H1 (cell line): ENCODE measurements around the gene MKI67. TPM values are rescaled to one million over a fixed set of nuclear protein-coding genes. Genes with fewer than 3 reads are reported as not detected.
A peak's percentile ranks its signal among the peaks of the same experiment; 100 is the strongest.

Experiments
- CTCF ChIA-PET: fragments of 300-600 bp; sonication (Branson Sonifier 250); formaldehyde crosslinking; loops from one replicate; lab custom pipeline; 2021; ENCODE audit not compliant: partially characterized antibody; lab: Charles Lee
- POLR2A ChIA-PET: fragments of 300-600 bp; sonication (Branson Sonifier 250); formaldehyde crosslinking; loops from one replicate; lab custom pipeline; 2021; ENCODE audit warnings: inconsistent platforms; ENCODE audit not compliant: partially characterized antibody; lab: Charles Lee
- DNase-seq, 2 experiments: peaks; one replicate each; pipeline versions ENCODE4 v3.0.0 to v3.0.0-alpha.2; 2010 to 2022; ENCODE audit warnings: low spot score in 2 of 2, low read depth in 1 of 2, mixed read lengths in 1 of 2
- FAIRE-seq: peaks from 2 replicates; lab custom pipeline; 2011; peaks lifted over from hg19 to GRCh38; lab: Jason Lieb, UNC
- H2AFZ ChIP-seq: 2 replicates; pipeline ENCODE4 v1.8.1; 2012; ENCODE audit warnings: low read length, inconsistent platforms
- H2AK5ac ChIP-seq: 2 replicates; pipeline ENCODE4 v1.6.1; 2013; ENCODE audit warnings: low read depth, low read length
- H2BK120ac ChIP-seq: replicated peaks from 2 replicates; pipeline ENCODE3; 2013; ENCODE audit warnings: low read depth, low read length, inconsistent platforms
- H2BK12ac ChIP-seq: 2 replicates; pipeline ENCODE4 v1.6.1; 2013; ENCODE audit warnings: low read depth, low read length
- H2BK15ac ChIP-seq: 2 replicates; pipeline ENCODE4 v1.6.1; 2013; ENCODE audit warnings: low read length
- H2BK20ac ChIP-seq: 2 replicates; pipeline ENCODE4 v1.6.1; 2013; ENCODE audit warnings: low read length
- H2BK5ac ChIP-seq: 2 replicates; pipeline ENCODE4 v1.6.1; 2013; ENCODE audit warnings: low read depth, low read length
- H3K14ac ChIP-seq: 2 replicates; pipeline ENCODE4 v1.6.1; 2013; ENCODE audit warnings: inconsistent platforms; ENCODE audit not compliant: insufficient read length
- H3K18ac ChIP-seq: 2 replicates; pipeline ENCODE4 v1.6.1; 2013; ENCODE audit warnings: low read length; ENCODE audit errors: extremely low read depth
- H3K23ac ChIP-seq: 2 replicates; pipeline ENCODE4 v1.6.1; 2013; ENCODE audit warnings: inconsistent platforms; ENCODE audit not compliant: insufficient read length
- H3K23me2 ChIP-seq: 2 replicates; pipeline ENCODE4 v1.6.1; 2013; ENCODE audit warnings: low read depth, low read length
- H3K27ac ChIP-seq: 2 replicates; pipeline ENCODE4 v1.6.1; 2011; ENCODE audit warnings: low read depth, low read length, inconsistent platforms
- H3K27me3 ChIP-seq, 4 experiments: replicated peaks in 1 of 4; 1 replicate in 1 of 4; 2 replicates in 3 of 4; pipeline versions ENCODE4 v1.6.1 to v1.8.1; 2011 to 2013; ENCODE audit warnings: low read length in 3 of 4, mild to moderate bottlenecking in 3 of 4, inconsistent platforms in 2 of 4, mixed read lengths in 2 of 4, moderate library complexity in 1 of 4; ENCODE audit not compliant: control insufficient read depth in 3 of 4, insufficient read depth in 3 of 4; ENCODE audit errors: extremely low read depth in 1 of 4
- H3K36me3 ChIP-seq, 4 experiments: 2 replicates each; pipeline versions ENCODE4 v1.6.1 to v1.8.1; 2011 to 2013; ENCODE audit warnings: mild to moderate bottlenecking in 4 of 4, low read length in 3 of 4, moderate library complexity in 2 of 4, control low read depth in 1 of 4, inconsistent platforms in 1 of 4; ENCODE audit not compliant: insufficient read depth in 4 of 4, control insufficient read depth in 2 of 4
- H3K4ac ChIP-seq: replicated peaks from 2 replicates; pipeline ENCODE3; 2013; ENCODE audit warnings: low read length, low read depth, mixed read lengths, inconsistent platforms; ENCODE audit not compliant: insufficient read length
- H3K4me1 ChIP-seq, 4 experiments: replicated peaks in 1 of 4; 1 replicate in 1 of 4; 2 replicates in 3 of 4; pipeline versions ENCODE4 v1.6.1 to v1.8.1; 2011 to 2013; ENCODE audit warnings: low read length in 3 of 4, inconsistent platforms in 2 of 4, mixed read lengths in 1 of 4; ENCODE audit not compliant: insufficient read depth in 4 of 4, control insufficient read depth in 3 of 4
- H3K4me2 ChIP-seq, 2 experiments: 2 replicates each; pipeline versions ENCODE4 v1.6.1 to v1.8.1; 2011 to 2013; ENCODE audit warnings: low read depth in 2 of 2, low read length in 2 of 2, control low read depth in 1 of 2, inconsistent platforms in 1 of 2, mild to moderate bottlenecking in 1 of 2; ENCODE audit not compliant: insufficient read depth in 1 of 2
- H3K4me3 ChIP-seq, 4 experiments: fragments of 200-600, 300-600 bp in 1 of 4; sonication (generic), shearing (Covaris generic), sonication (Bioruptor Twin) in 1 of 4; 2 replicates each; pipeline versions ENCODE4 v1.5.1 to v1.8.1; 2011 to 2016; ENCODE audit warnings: low read length in 4 of 4, low read depth in 3 of 4, control low read depth in 2 of 4, inconsistent platforms in 2 of 4, mild to moderate bottlenecking in 2 of 4, mixed read lengths in 1 of 4, moderate library complexity in 1 of 4; ENCODE audit not compliant: insufficient read depth in 2 of 4; ENCODE audit errors: extremely low read depth in 1 of 4
- H3K56ac ChIP-seq: replicated peaks from 2 replicates; pipeline ENCODE3; 2013; ENCODE audit warnings: low read depth, mild to moderate bottlenecking, mixed read lengths, low read length, inconsistent platforms; ENCODE audit not compliant: insufficient read length
- H3K79me1 ChIP-seq: 2 replicates; pipeline ENCODE4 v1.6.1; 2013; ENCODE audit warnings: low read depth, low read length, control low read depth
- H3K79me2 ChIP-seq, 2 experiments: 2 replicates each; pipeline versions ENCODE4 v1.6.1 to v1.8.1; 2012 to 2013; ENCODE audit warnings: low read length in 2 of 2, mild to moderate bottlenecking in 2 of 2, inconsistent platforms in 1 of 2; ENCODE audit not compliant: insufficient read depth in 2 of 2, control insufficient read depth in 1 of 2
- H3K9ac ChIP-seq, 4 experiments: replicated peaks in 1 of 4; 1 replicate in 1 of 4; 2 replicates in 3 of 4; pipeline versions ENCODE4 v1.6.1 to v1.8.1; 2011 to 2013; ENCODE audit warnings: low read depth in 3 of 4, low read length in 3 of 4, control low read depth in 2 of 4, mild to moderate bottlenecking in 2 of 4, moderate library complexity in 2 of 4, inconsistent platforms in 1 of 4; ENCODE audit errors: extremely low read depth in 1 of 4
- H3K9me3 ChIP-seq, 2 experiments: 2 replicates each; pipeline versions ENCODE4 v1.6.1 to v1.8.1; 2012 to 2013; ENCODE audit warnings: mild to moderate bottlenecking in 2 of 2, moderate library complexity in 2 of 2, control low read depth in 1 of 2, inconsistent platforms in 1 of 2, low read depth in 1 of 2, low read length in 1 of 2, mixed read lengths in 1 of 2; ENCODE audit not compliant: insufficient read depth in 2 of 2
- H4K20me1 ChIP-seq, 2 experiments: replicated peaks in 1 of 2; 2 replicates each; pipeline versions ENCODE3 to v1.8.1; 2011 to 2013; ENCODE audit warnings: inconsistent platforms in 2 of 2, low read length in 2 of 2, mild to moderate bottlenecking in 1 of 2; ENCODE audit not compliant: insufficient read depth in 2 of 2, control insufficient read depth in 1 of 2
- H4K5ac ChIP-seq: 2 replicates; pipeline ENCODE4 v1.6.1; 2013; ENCODE audit warnings: low read length, low read depth, mixed read lengths, inconsistent platforms; ENCODE audit not compliant: insufficient read length
- H4K8ac ChIP-seq: 2 replicates; pipeline ENCODE4 v1.8.0; 2013; ENCODE audit warnings: mild to moderate bottlenecking, moderate library complexity, low read length, inconsistent platforms; ENCODE audit not compliant: insufficient read depth; ENCODE audit errors: extremely low read depth
- H4K91ac ChIP-seq: replicated peaks from 2 replicates; pipeline ENCODE3; 2013; ENCODE audit warnings: low read length, mixed read lengths, inconsistent platforms; ENCODE audit not compliant: insufficient read length
- BCL11A ChIP-seq, 2 experiments: IDR thresholded peaks; one replicate each; pipeline ENCODE4 v1.6.1; 2011; ENCODE audit warnings: low read depth in 2 of 2, low read length in 2 of 2, mild to moderate bottlenecking in 2 of 2
- BRCA1 ChIP-seq: IDR thresholded peaks from 2 replicates; pipeline ENCODE4 v1.6.1; 2012; ENCODE audit warnings: low read depth, low read length, improper control_type of control experiment
- CHD1 ChIP-seq: IDR thresholded peaks from 2 replicates; pipeline ENCODE4 v1.6.1; 2012; ENCODE audit warnings: low read depth, low read length, improper control_type of control experiment
- EGR1 ChIP-seq: IDR thresholded peaks from 2 replicates; pipeline ENCODE4 v1.6.1; 2011; ENCODE audit warnings: low read depth, low read length, borderline replicate concordance
- GABPA ChIP-seq: IDR thresholded peaks from 2 replicates; pipeline ENCODE4 v1.6.1; 2011; ENCODE audit warnings: mild to moderate bottlenecking, low read length, moderate library complexity, borderline replicate concordance; ENCODE audit not compliant: insufficient read depth
- GTF2F1 ChIP-seq: IDR thresholded peaks from 2 replicates; pipeline ENCODE4 v1.6.1; 2012; ENCODE audit warnings: low read depth, low read length, improper control_type of control experiment, borderline replicate concordance
- HDAC6 ChIP-seq: IDR thresholded peaks from one replicate; pipeline ENCODE4 v1.7.1; 2012; ENCODE audit warnings: low read depth, mild to moderate bottlenecking, inconsistent platforms, low read length, moderate library complexity
- KDM5A ChIP-seq: fragments of 200-600 bp; IDR thresholded peaks from 2 replicates; pipeline ENCODE4 v1.7.1; 2012; ENCODE audit warnings: mild to moderate bottlenecking, low read length, inconsistent platforms, mixed read lengths
- MAFK ChIP-seq: IDR thresholded peaks from 2 replicates; pipeline ENCODE4 v1.6.1; 2012; ENCODE audit warnings: low read depth, mild to moderate bottlenecking, improper control_type of control experiment, low read length
- RAD21 ChIP-seq, 2 experiments: IDR thresholded peaks in 1 of 2; conservative IDR thresholded peaks in 1 of 2; 2 replicates each; pipeline ENCODE4 v1.6.1; 2011; ENCODE audit warnings: low read depth in 2 of 2, low read length in 2 of 2, improper control_type of control experiment in 1 of 2, inconsistent platforms in 1 of 2, mild to moderate bottlenecking in 1 of 2, moderate library complexity in 1 of 2
- SP1 ChIP-seq: IDR thresholded peaks from 2 replicates; pipeline ENCODE4 v1.6.1; 2011; ENCODE audit warnings: low read depth, low read length
- TCF12 ChIP-seq: IDR thresholded peaks from 2 replicates; pipeline ENCODE4 v1.6.1; 2011; ENCODE audit warnings: low read depth, mild to moderate bottlenecking, low read length
- WGBS, 2 experiments: shearing (Covaris generic) in 1 of 2; methylation state at CpG; one replicate each; pipeline versions ENCODE4 v1.1.6 to v1.1.7; 2013 to 2015; ENCODE audit warnings: low lambda C conversion rate in 2 of 2, mixed read lengths in 2 of 2, inconsistent platforms in 1 of 2, low coverage in 1 of 2, missing lambda C conversion rate in 1 of 2; ENCODE audit not compliant: insufficient replicate concordance in 2 of 2, insufficient coverage in 1 of 2, insufficient read length in 1 of 2; ENCODE audit errors: extremely low coverage in 1 of 2, missing lambda C conversion rate in 1 of 2; 5-methylcytosine and 5-hydroxymethylcytosine counted together
- polyA plus RNA-seq, 7 experiments: library from polyadenylated mRNA; depleted of rRNA in 3 of 7; stranded (reverse) in 5 of 7; unstranded in 2 of 7; fragments of >200 nt in 5 of 7; fragments of 200-250 nt in 2 of 7; gene quantifications; 1 replicate in 5 of 7; 2 replicates in 1 of 7; 4 replicates in 1 of 7; pipeline versions ENCODE4 v1.2.1 to v1.2.3, GENCODE V29; 2011 to 2013; ENCODE audit warnings: missing spikeins in 2 of 7, mixed read lengths in 2 of 7
- total RNA-seq: library from RNA; stranded (reverse); fragmentation: NEBNext Ultra II Directional; extraction: Animal tissue kit (Norgen Biotek cat#: 25700); gene quantifications from 2 replicates; pipeline ENCODE4 v1.2.1, GENCODE V29; 2021

MKI67 gene
- total and polyA plus RNA-seq, 2 of the 8 experiments (the other 6 are each of a cell fraction or from before 2014, with no cell fraction given), result 15.8 to 85.1 TPM

GRCh38 chr10:128066870-128067382 is 59.3 kb downstream of the MKI67 start:
- H2AK5ac ChIP-seq, result peak overlapping the region; percentile 93; the same call in 1 of the 2 replicates
- no peak overlapping the region for H3K27ac ChIP-seq
- no peak overlapping the region for H4K5ac ChIP-seq
- no peak overlapping the region for H3K4me3 ChIP-seq
- DNase-seq (no peak), FAIRE-seq (peak; percentile 24)
- no peak overlapping the region for H3K56ac ChIP-seq
- no peak overlapping the region for H3K4me2 ChIP-seq
- TF ChIP-seq RAD21 (IDR thresholded peaks at IDR 0.05 in 1 of 2, conservative IDR thresholded peaks at IDR 0.05 in 1 of 2; ENCODE audit: low read depth in 2 of 2, low read length in 2 of 2) (no peak), BCL11A (IDR thresholded peaks at IDR 0.05; ENCODE audit: low read depth in 2 of 2, low read length in 2 of 2) (no peak), CHD1 (no peak), GABPA (no peak), BRCA1 (no peak), HDAC6 (no peak), SP1 (no peak), MAFK (no peak), EGR1 (no peak), TCF12 (no peak), GTF2F1 (no peak), KDM5A (no peak)
- no peak overlapping the region for H3K18ac ChIP-seq
- POLR2A ChIA-PET, result no interaction called here
- no peak overlapping the region for H4K8ac ChIP-seq
- peak overlapping the region; percentile 12 for H4K91ac ChIP-seq
- H2BK5ac ChIP-seq, result peak overlapping the region; percentile 78
- no peak overlapping the region for H2BK20ac ChIP-seq
- 0 out of 2 replicates have a peak, but pooled peaks cover 2% of the 10 kb centered on the region for H3K79me1 ChIP-seq
- no peak overlapping the region for H3K14ac ChIP-seq
- H3K36me3 ChIP-seq, result no peaks in the 10 kb centered on the region
- no peak overlapping the region for H2AFZ ChIP-seq
- H3K4me1 ChIP-seq, result peaks cover 9 to 24% (median 14%) of the 10 kb centered on the region in 4 experiments
- no peaks in the 10 kb centered on the region for H3K9me3 ChIP-seq
- no peak overlapping the region for H3K4ac ChIP-seq
- 86% methylated on average over 13 of the region's 13 CpGs; no CpG with 5 or more reads in 1 of the 2 experiments for WGBS, 2 experiments
- CTCF ChIA-PET, result interaction anchor here (1.1 to 1.8 kb wide), 2 partner anchors 31 to 32 kb away, joined by 3 to 6 read pairs; no protein-coding TSS in a partner anchor
- H3K23ac ChIP-seq, result no peak overlapping the region
- peaks cover 9% of the 10 kb centered on the region; the same call in 1 of the 2 replicates for H3K23me2 ChIP-seq
- H2BK15ac ChIP-seq, result no peak overlapping the region; the same call in 1 of the 2 replicates
- no peak overlapping the region; a peak in 1 of 7 replicates for H3K9ac ChIP-seq
- 0 out of 7 replicates have a peak, but pooled peaks cover 0 to 2% (median 0%) of the 10 kb centered on the region in 4 experiments for H3K27me3 ChIP-seq
- H2BK12ac ChIP-seq, result peak overlapping the region; percentile 75; the same call in 1 of the 2 replicates
- no peaks in the 10 kb centered on the region for H3K79me2 ChIP-seq
- H4K20me1 ChIP-seq, result peaks cover 0 to 7% of the 10 kb centered on the region in 2 experiments
- no peak overlapping the region for H2BK120ac ChIP-seq
